Fibroblast of the conjunctiva (primary cell): ENCODE results near the gene PHF5A.
A peak's percentile ranks its signal among the peaks of the same experiment; 100 is the strongest.
"Not testable (repeated sequence)": the region's sequence is repeated elsewhere in the genome, so short reads cannot be mapped to it uniquely, and the experiment has no call there.

ENCODE experiments used
- DNase-seq: peaks from one replicate; pipeline ENCODE4 v3.0.0-alpha.2; 2010; ENCODE audit warnings: low read depth

The PHF5A gene

GRCh38 chr22:41488076-41488475 is 19.6 kb upstream of the PHF5A start:
- DNase-seq = no peak

GRCh38 chr22:41487037-41487935 is 18.8 kb upstream of the PHF5A start:
- peak; percentile 13 for DNase-seq

- no peak for DNase-seq
These were observed 16.5 kb upstream of the PHF5A start for GRCh38 chr22:41485033-41485432.

- DNase-seq = peak; percentile 26
These were observed 13.9 kb upstream of the PHF5A start for GRCh38 chr22:41482319-41482935.

GRCh38 chr22:41481925-41482318 is 13.4 kb upstream of the PHF5A start:
- no peak for DNase-seq

GRCh38 chr22:41481131-41481830 is 12.8 kb upstream of the PHF5A start:
- DNase-seq = no peak

- peak; percentile 85 for DNase-seq
These were observed 11.9 kb upstream of the PHF5A start for GRCh38 chr22:41480397-41480735.

- DNase-seq = peak; percentile 81
These were observed 11.3 kb upstream of the PHF5A start for GRCh38 chr22:41479671-41480396.

GRCh38 chr22:41478891-41479521 is 10.5 kb upstream of the PHF5A start:
- DNase-seq = peak; percentile 83

GRCh38 chr22:41478473-41478872 is 10.0 kb upstream of the PHF5A start:
- DNase-seq = no peak

GRCh38 chr22:41474872-41475451 is 6.5 kb upstream of the PHF5A start:
- DNase-seq = no peak

GRCh38 chr22:41471568-41471967 is 3.1 kb upstream of the PHF5A start:
- DNase-seq = no peak

- DNase-seq = no peak
These were observed 2.4 kb upstream of the PHF5A start for GRCh38 chr22:41470886-41471285.

- DNase-seq = no peak
These were observed 843 bp upstream of the PHF5A start for GRCh38 chr22:41469218-41469851.

- DNase-seq = no peak
These were observed 6.6 kb downstream of the PHF5A start for GRCh38 chr22:41461901-41462300.

GRCh38 chr22:41460071-41460470 is 8.4 kb downstream of the PHF5A start:
- not testable (repeated sequence) for DNase-seq

- no peak for DNase-seq
These were observed 9.1 kb downstream of the PHF5A start for GRCh38 chr22:41459431-41459830.

- no peak for DNase-seq
These were observed 10.2 kb downstream of the PHF5A start for GRCh38 chr22:41458161-41458728.

GRCh38 chr22:41448189-41448808 is 20.2 kb downstream of the PHF5A start:
- DNase-seq = peak; percentile 98
